ENCODE data around the gene PTOV1. TPM values are rescaled to one million over a fixed set of nuclear protein-coding genes. Genes with fewer than 3 reads are reported as not detected.

PTOV1 gene
- total and polyA plus RNA-seq, 2 of the 8 experiments (the other 6 are each of a cell fraction or from before 2014, with no cell fraction given), result 147 to 251 TPM

- TF ChIP-seq, protein P1, sequence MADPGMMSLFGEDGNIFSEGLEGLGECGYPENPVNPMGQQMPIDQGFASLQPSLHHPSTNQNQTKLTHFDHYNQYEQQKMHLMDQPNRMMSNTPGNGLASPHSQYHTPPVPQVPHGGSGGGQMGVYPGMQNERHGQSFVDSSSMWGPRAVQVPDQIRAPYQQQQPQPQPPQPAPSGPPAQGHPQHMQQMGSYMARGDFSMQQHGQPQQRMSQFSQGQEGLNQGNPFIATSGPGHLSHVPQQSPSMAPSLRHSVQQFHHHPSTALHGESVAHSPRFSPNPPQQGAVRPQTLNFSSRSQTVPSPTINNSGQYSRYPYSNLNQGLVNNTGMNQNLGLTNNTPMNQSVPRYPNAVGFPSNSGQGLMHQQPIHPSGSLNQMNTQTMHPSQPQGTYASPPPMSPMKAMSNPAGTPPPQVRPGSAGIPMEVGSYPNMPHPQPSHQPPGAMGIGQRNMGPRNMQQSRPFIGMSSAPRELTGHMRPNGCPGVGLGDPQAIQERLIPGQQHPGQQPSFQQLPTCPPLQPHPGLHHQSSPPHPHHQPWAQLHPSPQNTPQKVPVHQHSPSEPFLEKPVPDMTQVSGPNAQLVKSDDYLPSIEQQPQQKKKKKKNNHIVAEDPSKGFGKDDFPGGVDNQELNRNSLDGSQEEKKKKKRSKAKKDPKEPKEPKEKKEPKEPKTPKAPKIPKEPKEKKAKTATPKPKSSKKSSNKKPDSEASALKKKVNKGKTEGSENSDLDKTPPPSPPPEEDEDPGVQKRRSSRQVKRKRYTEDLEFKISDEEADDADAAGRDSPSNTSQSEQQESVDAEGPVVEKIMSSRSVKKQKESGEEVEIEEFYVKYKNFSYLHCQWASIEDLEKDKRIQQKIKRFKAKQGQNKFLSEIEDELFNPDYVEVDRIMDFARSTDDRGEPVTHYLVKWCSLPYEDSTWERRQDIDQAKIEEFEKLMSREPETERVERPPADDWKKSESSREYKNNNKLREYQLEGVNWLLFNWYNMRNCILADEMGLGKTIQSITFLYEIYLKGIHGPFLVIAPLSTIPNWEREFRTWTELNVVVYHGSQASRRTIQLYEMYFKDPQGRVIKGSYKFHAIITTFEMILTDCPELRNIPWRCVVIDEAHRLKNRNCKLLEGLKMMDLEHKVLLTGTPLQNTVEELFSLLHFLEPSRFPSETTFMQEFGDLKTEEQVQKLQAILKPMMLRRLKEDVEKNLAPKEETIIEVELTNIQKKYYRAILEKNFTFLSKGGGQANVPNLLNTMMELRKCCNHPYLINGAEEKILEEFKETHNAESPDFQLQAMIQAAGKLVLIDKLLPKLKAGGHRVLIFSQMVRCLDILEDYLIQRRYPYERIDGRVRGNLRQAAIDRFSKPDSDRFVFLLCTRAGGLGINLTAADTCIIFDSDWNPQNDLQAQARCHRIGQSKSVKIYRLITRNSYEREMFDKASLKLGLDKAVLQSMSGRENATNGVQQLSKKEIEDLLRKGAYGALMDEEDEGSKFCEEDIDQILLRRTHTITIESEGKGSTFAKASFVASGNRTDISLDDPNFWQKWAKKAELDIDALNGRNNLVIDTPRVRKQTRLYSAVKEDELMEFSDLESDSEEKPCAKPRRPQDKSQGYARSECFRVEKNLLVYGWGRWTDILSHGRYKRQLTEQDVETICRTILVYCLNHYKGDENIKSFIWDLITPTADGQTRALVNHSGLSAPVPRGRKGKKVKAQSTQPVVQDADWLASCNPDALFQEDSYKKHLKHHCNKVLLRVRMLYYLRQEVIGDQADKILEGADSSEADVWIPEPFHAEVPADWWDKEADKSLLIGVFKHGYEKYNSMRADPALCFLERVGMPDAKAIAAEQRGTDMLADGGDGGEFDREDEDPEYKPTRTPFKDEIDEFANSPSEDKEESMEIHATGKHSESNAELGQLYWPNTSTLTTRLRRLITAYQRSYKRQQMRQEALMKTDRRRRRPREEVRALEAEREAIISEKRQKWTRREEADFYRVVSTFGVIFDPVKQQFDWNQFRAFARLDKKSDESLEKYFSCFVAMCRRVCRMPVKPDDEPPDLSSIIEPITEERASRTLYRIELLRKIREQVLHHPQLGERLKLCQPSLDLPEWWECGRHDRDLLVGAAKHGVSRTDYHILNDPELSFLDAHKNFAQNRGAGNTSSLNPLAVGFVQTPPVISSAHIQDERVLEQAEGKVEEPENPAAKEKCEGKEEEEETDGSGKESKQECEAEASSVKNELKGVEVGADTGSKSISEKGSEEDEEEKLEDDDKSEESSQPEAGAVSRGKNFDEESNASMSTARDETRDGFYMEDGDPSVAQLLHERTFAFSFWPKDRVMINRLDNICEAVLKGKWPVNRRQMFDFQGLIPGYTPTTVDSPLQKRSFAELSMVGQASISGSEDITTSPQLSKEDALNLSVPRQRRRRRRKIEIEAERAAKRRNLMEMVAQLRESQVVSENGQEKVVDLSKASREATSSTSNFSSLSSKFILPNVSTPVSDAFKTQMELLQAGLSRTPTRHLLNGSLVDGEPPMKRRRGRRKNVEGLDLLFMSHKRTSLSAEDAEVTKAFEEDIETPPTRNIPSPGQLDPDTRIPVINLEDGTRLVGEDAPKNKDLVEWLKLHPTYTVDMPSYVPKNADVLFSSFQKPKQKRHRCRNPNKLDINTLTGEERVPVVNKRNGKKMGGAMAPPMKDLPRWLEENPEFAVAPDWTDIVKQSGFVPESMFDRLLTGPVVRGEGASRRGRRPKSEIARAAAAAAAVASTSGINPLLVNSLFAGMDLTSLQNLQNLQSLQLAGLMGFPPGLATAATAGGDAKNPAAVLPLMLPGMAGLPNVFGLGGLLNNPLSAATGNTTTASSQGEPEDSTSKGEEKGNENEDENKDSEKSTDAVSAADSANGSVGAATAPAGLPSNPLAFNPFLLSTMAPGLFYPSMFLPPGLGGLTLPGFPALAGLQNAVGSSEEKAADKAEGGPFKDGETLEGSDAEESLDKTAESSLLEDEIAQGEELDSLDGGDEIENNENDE (IDR thresholded peaks at IDR 0.05; ENCODE audit: insufficient replicate concordance, low read length), result no peak
Measured at GRCh38 chr19:49875177-49875576, 24.2 kb downstream of the PTOV1 start (continued).

Data from H1 (cell line).